ENCODE data around the gene MBD6.

MBD6 gene

GRCh38 chr12:57577981-57578758 is 55.5 kb downstream of the MBD6 start:
- DNase-seq (ENCODE audit: low read depth), result no peak

- DNase-seq (ENCODE audit: low read depth), result no peak
Measured at GRCh38 chr12:57579011-57579410, 56.4 kb downstream of the MBD6 start.

Measured in HS-5 (cell line).